ENCODE data around the gene GBA2.

- TF ChIP-seq ZNF8 (CRISPR knock-in tag; IDR thresholded peaks at IDR 0.05) (no peak), PPARA (CRISPR knock-in tag; IDR thresholded peaks at IDR 0.05; ENCODE audit: borderline replicate concordance) (no peak), ZFP30 (CRISPR knock-in tag; IDR thresholded peaks at IDR 0.05) (no peak), PATZ1 (CRISPR knock-in tag; IDR thresholded peaks at IDR 0.05; ENCODE audit: borderline replicate concordance) (no peak), ZNF565 (CRISPR knock-in tag; conservative IDR thresholded peaks at IDR 0.05; ENCODE audit: low read depth) (no peak), CSRNP3 (CRISPR knock-in tag; IDR thresholded peaks at IDR 0.05) (no peak), RARB (CRISPR knock-in tag; IDR thresholded peaks at IDR 0.05) (no peak), GLIS3 (CRISPR knock-in tag; IDR thresholded peaks at IDR 0.05) (no peak), ESRRG (CRISPR knock-in tag; IDR thresholded peaks at IDR 0.05) (no peak)
- TF ChIP-seq, protein P1, sequence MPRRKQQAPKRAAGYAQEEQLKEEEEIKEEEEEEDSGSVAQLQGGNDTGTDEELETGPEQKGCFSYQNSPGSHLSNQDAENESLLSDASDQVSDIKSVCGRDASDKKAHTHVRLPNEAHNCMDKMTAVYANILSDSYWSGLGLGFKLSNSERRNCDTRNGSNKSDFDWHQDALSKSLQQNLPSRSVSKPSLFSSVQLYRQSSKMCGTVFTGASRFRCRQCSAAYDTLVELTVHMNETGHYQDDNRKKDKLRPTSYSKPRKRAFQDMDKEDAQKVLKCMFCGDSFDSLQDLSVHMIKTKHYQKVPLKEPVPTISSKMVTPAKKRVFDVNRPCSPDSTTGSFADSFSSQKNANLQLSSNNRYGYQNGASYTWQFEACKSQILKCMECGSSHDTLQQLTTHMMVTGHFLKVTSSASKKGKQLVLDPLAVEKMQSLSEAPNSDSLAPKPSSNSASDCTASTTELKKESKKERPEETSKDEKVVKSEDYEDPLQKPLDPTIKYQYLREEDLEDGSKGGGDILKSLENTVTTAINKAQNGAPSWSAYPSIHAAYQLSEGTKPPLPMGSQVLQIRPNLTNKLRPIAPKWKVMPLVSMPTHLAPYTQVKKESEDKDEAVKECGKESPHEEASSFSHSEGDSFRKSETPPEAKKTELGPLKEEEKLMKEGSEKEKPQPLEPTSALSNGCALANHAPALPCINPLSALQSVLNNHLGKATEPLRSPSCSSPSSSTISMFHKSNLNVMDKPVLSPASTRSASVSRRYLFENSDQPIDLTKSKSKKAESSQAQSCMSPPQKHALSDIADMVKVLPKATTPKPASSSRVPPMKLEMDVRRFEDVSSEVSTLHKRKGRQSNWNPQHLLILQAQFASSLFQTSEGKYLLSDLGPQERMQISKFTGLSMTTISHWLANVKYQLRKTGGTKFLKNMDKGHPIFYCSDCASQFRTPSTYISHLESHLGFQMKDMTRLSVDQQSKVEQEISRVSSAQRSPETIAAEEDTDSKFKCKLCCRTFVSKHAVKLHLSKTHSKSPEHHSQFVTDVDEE (CRISPR knock-in tag; IDR thresholded peaks at IDR 0.05): no peak
Measured at GRCh38 chr9:35712762-35713400, 36.1 kb downstream of the GBA2 start.
